Lung (tissue), 12 donors: ENCODE measurements around the gene CTRB2. TPM values are rescaled to one million over a fixed set of nuclear protein-coding genes. Genes with fewer than 3 reads are reported as not detected.

Experiments used
- ATAC-seq: fragments of 200-7000 bp; cut with Tn5 transposase; one replicate; pipeline ENCODE4 v1.9.1; 2020; ENCODE audit warnings: moderate number of reproducible peaks; ENCODE audit not compliant: insufficient read depth, low FRiP score
- DNase-seq, 3 donors: peaks; one replicate each; pipeline ENCODE4 v3.0.0-alpha.2; 2013 to 2017
- H3K27ac ChIP-seq, 2 donors: one replicate each; pipeline ENCODE4 v1.5.1; 2013; ENCODE audit warnings: mild to moderate bottlenecking in 2 of 2, moderate library complexity in 2 of 2, control low read depth in 1 of 2, inconsistent platforms in 1 of 2, low read depth in 1 of 2, low read length in 1 of 2
- H3K27me3 ChIP-seq, 3 donors: one replicate each; pipeline ENCODE4 v1.5.1; 2013; ENCODE audit warnings: low read length in 2 of 3; ENCODE audit not compliant: control insufficient read depth in 3 of 3, insufficient read depth in 3 of 3
- H3K36me3 ChIP-seq, 4 donors: one replicate each; pipeline ENCODE4 v1.5.1; 2013; ENCODE audit warnings: low read length in 4 of 4, mild to moderate bottlenecking in 1 of 4, moderate library complexity in 1 of 4; ENCODE audit not compliant: control insufficient read depth in 4 of 4, insufficient read depth in 4 of 4
- H3K4me1 ChIP-seq, 5 donors: one replicate each; pipeline ENCODE4 v1.5.1; 2013; ENCODE audit warnings: low read length in 5 of 5, mild to moderate bottlenecking in 2 of 5, moderate library complexity in 1 of 5; ENCODE audit not compliant: control insufficient read depth in 5 of 5, insufficient read depth in 5 of 5
- H3K4me3 ChIP-seq: one replicate; pipeline ENCODE4 v1.5.1; 2013; ENCODE audit warnings: mild to moderate bottlenecking, control low read depth, moderate library complexity
- H3K9ac ChIP-seq, 2 donors: one replicate each; pipeline ENCODE4 v1.5.1; 2013; ENCODE audit warnings: low read length in 2 of 2, control low read depth in 1 of 2; ENCODE audit not compliant: insufficient read depth in 1 of 2
- H3K9me3 ChIP-seq, 4 donors: one replicate each; pipeline ENCODE4 v1.5.1; 2013; ENCODE audit warnings: low read length in 3 of 4, mild to moderate bottlenecking in 1 of 4, moderate library complexity in 1 of 4; ENCODE audit not compliant: control insufficient read depth in 4 of 4, insufficient read depth in 3 of 4
- WGBS, 2 donors: extraction: QIAGEN DNeasy Blood & Tissue Kit; methylation state at CpG; one replicate each; pipeline ENCODE4 v1.1.7; 2013; 5-methylcytosine and 5-hydroxymethylcytosine counted together
- polyA plus RNA-seq, 2 donors: library from polyadenylated mRNA; stranded (reverse); fragments of 200-250 nt; gene quantifications; one replicate each; pipeline ENCODE4 v1.2.1, GENCODE V29; 2013
- total RNA-seq, 2 donors: library from RNA; depleted of rRNA in 1 of 2; stranded (reverse); fragments of >200 nt in 1 of 2; gene quantifications; one replicate each; pipeline ENCODE4 v1.2.1, GENCODE V29; 2014 to 2021
- TF ChIP-seq, protein P1 (sequence below): IDR thresholded peaks from 2 replicates; pipeline ENCODE4 v1.5.1; 2012; ENCODE audit warnings: mild to moderate bottlenecking; ENCODE audit errors: control extremely low read depth, extremely low read depth
- donor health status: control.
- donor health status: control.
- donor health status: Bipolar disorder and iron deficiency.
- donor health status: healthy.
- donor health status: DM: yes; HTN: yes; CAD: no.

CTRB2 gene
- total and polyA plus RNA-seq, 4 donors: 0.65 to 14.6 (median 1.3) TPM; not detected in 1

GRCh38 chr16:75188832-75189477 is 18.0 kb downstream of the CTRB2 start:
- ATAC-seq (no peak), DNase-seq (no peak)
- H3K27me3 ChIP-seq: no peaks in the 10 kb centered on the region
- H3K9ac ChIP-seq: no peak overlapping the region
- no peaks in the 10 kb centered on the region for H3K36me3 ChIP-seq
- no peaks in the 10 kb centered on the region for H3K4me1 ChIP-seq
- no peak overlapping the region for H3K27ac ChIP-seq
- no peaks in the 10 kb centered on the region for H3K9me3 ChIP-seq
- H3K4me3 ChIP-seq: no peak overlapping the region
- WGBS, 2 donors: 86 to 94% methylated on average over 14 of the region's 14 CpGs
- TF ChIP-seq, protein P1, sequence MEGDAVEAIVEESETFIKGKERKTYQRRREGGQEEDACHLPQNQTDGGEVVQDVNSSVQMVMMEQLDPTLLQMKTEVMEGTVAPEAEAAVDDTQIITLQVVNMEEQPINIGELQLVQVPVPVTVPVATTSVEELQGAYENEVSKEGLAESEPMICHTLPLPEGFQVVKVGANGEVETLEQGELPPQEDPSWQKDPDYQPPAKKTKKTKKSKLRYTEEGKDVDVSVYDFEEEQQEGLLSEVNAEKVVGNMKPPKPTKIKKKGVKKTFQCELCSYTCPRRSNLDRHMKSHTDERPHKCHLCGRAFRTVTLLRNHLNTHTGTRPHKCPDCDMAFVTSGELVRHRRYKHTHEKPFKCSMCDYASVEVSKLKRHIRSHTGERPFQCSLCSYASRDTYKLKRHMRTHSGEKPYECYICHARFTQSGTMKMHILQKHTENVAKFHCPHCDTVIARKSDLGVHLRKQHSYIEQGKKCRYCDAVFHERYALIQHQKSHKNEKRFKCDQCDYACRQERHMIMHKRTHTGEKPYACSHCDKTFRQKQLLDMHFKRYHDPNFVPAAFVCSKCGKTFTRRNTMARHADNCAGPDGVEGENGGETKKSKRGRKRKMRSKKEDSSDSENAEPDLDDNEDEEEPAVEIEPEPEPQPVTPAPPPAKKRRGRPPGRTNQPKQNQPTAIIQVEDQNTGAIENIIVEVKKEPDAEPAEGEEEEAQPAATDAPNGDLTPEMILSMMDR: no peak

- H3K9me3 ChIP-seq: peaks cover 0 to 5% (median 2%) of the 10 kb centered on the region in 4 donors
- no peak for ATAC-seq
- DNase-seq: no peak
- H3K36me3 ChIP-seq: no peaks in the 10 kb centered on the region
- TF ChIP-seq, protein P1: no peak
- no peak overlapping the region for H3K27ac ChIP-seq
- no peak overlapping the region for H3K4me3 ChIP-seq
- H3K27me3 ChIP-seq: no peaks in the 10 kb centered on the region
- H3K4me1 ChIP-seq: no peaks in the 10 kb centered on the region
- no peak overlapping the region for H3K9ac ChIP-seq
- 17 to 28% methylated on average over 3 of the region's 3 CpGs for WGBS, 2 donors
Observed at GRCh38 chr16:75181630-75182029, 25.3 kb downstream of the CTRB2 start.

GRCh38 chr16:75179208-75179607 is 27.8 kb downstream of the CTRB2 start:
- WGBS, 2 donors: 91 to 97% methylated on average over 6 of the region's 6 CpGs
- DNase-seq (no peak), ATAC-seq (no peak)
- H3K27me3 ChIP-seq: no peaks in the 10 kb centered on the region
- H3K27ac ChIP-seq: no peak overlapping the region
- H3K36me3 ChIP-seq: no peaks in the 10 kb centered on the region
- H3K9ac ChIP-seq: no peak overlapping the region
- TF ChIP-seq, protein P1: no peak
- peaks cover 2 to 15% (median 9%) of the 10 kb centered on the region in 4 donors for H3K9me3 ChIP-seq
- no peak overlapping the region for H3K4me3 ChIP-seq
- H3K4me1 ChIP-seq: no peaks in the 10 kb centered on the region

GRCh38 chr16:75176926-75177325 is 30.0 kb downstream of the CTRB2 start:
- no peak overlapping the region for H3K4me3 ChIP-seq
- H3K36me3 ChIP-seq: peaks cover 0 to 8% (median 6%) of the 10 kb centered on the region in 4 donors
- no peak for DNase-seq
- H3K9me3 ChIP-seq: peaks cover 2 to 25% (median 14%) of the 10 kb centered on the region in 4 donors
- TF ChIP-seq, protein P1: no peak
- H3K27me3 ChIP-seq: no peaks in the 10 kb centered on the region
- WGBS, 2 donors: 94 to 97% methylated on average over 2 of the region's 2 CpGs
- no peak overlapping the region for H3K9ac ChIP-seq
- no peak overlapping the region for H3K27ac ChIP-seq
- no peaks in the 10 kb centered on the region for H3K4me1 ChIP-seq
- no peak for ATAC-seq
